GM12891 (cell line): ENCODE measurements around the gene NDUFS7.

ENCODE experiments used
- DNase-seq: peaks from one replicate; pipeline ENCODE4 v3.0.0; 2011; ENCODE audit warnings: low spot score; ENCODE audit not compliant: insufficient read length
- FAIRE-seq: peaks from 2 replicates; lab custom pipeline; 2011; peaks lifted over from hg19 to GRCh38; lab: Jason Lieb, UNC
- PAX5 ChIP-seq: IDR thresholded peaks from 2 replicates; pipeline ENCODE4 v1.6.1; 2011; ENCODE audit warnings: low read length, moderate library complexity, mild to moderate bottlenecking; ENCODE audit not compliant: insufficient read depth, severe bottlenecking
- POLR2A ChIP-seq: IDR thresholded peaks from 2 replicates; pipeline ENCODE4 v1.6.1; 2011; ENCODE audit warnings: low read depth, low read length, control low read depth
- POLR2AphosphoS5 ChIP-seq: IDR thresholded peaks from 2 replicates; pipeline ENCODE4 v1.6.1; 2011; ENCODE audit warnings: low read depth, low read length, control low read depth
- POU2F2 ChIP-seq: IDR thresholded peaks from 2 replicates; pipeline ENCODE4 v1.6.1; 2011; ENCODE audit warnings: low read depth, mild to moderate bottlenecking, control low read depth, low read length, moderate library complexity
- SPI1 ChIP-seq: IDR thresholded peaks from 2 replicates; pipeline ENCODE4 v1.6.1; 2011; ENCODE audit warnings: low read depth, low read length, control low read depth
- TAF1 ChIP-seq: IDR thresholded peaks from 2 replicates; pipeline ENCODE4 v1.6.1; 2011; ENCODE audit warnings: low read depth, low read length, control low read depth

The NDUFS7 gene

DNA sequence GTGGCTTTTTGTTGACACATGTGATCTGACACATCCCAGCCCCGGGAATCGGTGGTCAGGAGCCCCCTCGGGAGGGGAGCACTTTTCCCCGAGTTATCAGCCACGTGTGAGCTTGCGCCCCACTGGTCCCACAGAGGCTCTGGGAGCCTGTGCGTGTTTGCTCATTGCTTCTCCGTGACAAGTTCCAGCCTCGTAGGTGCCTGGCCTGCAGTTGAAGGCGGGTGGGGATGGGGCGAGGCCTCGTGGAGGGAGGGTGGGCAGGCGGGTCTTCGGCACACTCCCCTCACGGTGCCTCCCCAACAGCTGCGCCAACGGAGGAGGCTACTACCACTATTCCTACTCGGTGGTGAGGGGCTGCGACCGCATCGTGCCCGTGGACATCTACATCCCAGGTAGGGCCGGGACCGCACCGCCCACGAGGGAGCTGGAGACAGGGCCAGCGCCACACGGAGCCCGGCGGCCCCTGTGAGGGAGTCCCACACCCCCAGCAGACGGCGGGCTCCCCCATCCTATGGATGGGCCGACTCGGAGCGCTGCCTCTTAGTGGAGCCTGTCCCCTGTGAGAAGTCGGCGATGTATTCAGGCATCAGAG is 9.3 kb downstream of the NDUFS7 start:
- TF ChIP-seq POLR2A (no peak), POLR2AphosphoS5 (no peak), TAF1 (no peak), POU2F2 (no peak), PAX5 (no peak), SPI1 (no peak)
- no peak for FAIRE-seq
- DNase-seq, result no peak

DNA sequence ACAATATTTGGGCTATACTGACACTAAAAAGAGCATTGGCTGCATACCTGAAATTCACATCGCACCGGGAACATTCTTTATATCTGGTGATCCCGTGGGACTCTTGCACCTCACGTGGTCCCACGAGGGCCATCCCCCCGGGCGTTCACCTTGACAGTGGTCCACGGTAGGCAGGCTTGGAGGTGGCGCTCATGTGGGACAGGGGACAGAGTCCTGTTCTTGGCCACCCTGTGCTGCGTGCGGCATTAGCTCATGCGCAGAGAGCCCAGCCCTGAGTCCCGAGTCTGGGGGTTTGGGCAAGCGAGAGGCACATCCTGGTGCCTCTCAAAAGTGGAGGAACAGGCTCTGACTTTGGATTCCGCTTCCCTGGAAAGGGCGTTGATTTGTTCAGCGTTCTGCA is 10.1 kb downstream of the NDUFS7 start:
- FAIRE-seq (no peak), DNase-seq (no peak)
- TF ChIP-seq TAF1 (no peak), SPI1 (no peak), PAX5 (no peak), POLR2AphosphoS5 (no peak), POU2F2 (no peak), POLR2A (no peak)

DNA sequence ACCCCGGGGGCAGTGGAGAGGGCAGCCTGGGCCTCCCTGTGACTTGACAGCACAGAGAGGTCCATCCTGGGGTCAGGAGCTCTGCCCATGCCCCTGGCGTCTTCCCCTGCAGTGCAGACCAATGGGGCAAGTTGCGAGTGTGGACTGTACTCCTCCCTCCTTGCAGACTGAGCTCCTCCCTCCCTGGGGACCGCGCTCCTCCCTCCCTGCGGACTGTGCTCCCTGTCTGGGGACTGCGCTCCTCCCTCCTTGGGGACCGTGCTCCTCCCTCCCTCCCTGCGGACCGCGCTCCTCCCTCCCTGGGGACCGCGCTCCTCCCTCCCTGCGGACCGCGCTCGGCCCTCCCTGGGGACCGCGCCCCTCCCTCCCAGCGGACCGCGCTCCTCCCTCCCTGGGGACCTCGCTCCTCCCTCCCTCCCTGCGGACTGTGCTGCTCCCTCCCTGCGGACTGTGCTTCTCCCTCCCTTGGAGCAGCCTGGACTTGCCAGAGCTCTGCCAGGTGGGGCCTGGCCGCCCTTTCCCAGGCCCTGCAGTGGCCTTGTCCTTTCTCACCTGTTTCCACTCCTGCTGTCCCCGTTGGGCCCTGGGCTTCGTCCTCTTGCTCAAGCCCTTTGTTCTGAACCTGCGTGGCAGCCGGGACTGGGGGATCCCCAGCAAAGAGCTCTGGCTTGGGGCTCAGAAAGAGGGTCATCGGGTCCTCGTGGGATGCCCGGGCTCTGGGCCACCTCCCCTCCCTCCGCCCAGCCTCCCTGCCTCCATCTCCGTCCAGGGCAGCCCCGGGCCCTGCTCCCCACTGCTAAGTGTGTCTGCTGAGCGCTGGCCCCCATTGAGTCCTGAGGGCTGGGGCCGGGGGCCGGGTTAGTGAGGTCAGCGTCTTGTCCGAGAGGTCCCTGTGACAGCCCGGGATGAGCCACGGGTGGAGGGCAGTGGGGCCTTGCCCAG is 10.8 kb downstream of the NDUFS7 start:
- FAIRE-seq (no peak), DNase-seq (no peak)
- TF ChIP-seq SPI1 (no peak), POLR2AphosphoS5 (no peak), POLR2A (no peak), POU2F2 (no peak), TAF1 (no peak)

DNA sequence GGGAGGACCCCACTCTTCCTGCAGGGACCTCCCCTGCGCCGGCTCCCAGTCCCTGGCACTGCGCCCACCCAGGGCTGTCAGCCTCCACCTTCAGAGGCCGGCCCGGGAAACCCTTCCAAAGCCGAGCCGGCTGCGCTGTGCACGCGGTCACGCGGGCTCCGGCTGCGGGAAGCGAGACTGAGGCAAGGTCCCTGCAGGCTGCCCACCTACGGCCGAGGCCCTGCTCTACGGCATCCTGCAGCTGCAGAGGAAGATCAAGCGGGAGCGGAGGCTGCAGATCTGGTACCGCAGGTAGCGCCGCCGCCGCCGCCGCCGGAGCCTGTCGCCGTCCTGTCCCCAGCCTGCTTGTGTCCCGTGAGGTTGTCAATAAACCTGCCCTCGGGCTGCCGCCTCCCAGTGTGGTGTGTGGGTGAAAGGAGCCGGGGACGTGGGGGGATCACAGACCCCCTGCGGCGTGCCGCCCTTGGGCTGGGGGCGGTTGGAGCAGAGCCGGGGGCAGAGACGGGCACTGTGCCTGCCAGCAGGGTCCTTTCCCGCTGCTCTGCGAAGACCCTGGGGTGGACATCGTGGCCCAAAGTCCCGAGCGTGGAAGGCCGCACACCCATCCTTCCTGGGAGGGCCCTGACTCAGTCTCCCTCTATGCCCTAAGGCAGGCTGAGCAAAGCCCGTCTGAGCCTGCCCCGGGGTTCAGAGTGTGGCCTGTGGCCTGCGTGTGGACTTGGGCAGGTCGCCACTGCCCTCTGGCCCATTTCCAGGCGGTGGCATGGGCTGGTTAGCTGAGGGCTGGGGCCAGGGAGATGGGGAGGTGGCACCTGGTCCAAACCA is 11.7 kb downstream of the NDUFS7 start:
- FAIRE-seq (no peak), DNase-seq (no peak)
- TF ChIP-seq POU2F2 (no peak), PAX5 (no peak), POLR2AphosphoS5 (no peak), SPI1 (no peak), POLR2A (no peak), TAF1 (no peak)

DNA sequence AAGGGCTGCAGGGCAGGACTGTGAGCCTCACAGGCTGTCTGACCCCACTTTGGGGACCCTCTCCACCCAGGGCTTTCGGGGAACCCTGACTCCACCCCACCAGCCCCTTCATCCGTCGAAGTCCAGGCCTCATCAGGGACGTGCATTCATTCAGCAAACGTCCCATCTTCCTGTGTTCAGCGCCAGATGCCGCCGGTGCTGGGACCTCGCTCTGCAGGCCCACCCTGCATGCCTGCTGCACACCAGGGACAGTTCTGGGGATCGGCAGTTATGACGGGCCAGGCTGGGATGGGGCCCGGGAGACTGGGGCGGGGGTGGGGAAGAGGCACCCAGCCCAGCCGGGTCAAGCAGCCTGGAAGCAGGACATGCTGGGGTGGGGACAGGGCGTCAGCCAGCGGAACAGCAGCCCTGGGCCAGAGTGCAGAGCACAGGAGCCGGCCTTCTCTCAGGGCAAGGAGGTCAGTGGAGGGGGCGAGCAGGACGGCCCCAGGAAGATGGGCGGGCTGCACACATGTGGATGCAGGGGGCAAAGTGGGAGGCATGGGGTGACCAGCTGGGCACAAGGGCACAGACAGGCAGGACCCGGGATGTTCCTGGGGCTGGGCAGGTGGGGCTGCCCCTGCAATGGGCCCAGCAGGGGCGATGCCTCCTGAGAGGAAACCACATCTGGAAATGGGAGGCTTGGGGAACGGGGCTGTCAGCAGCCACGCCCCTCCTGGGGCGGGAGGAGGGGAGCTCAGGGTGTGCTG is 12.5 kb downstream of the NDUFS7 start:
- DNase-seq (peak; percentile 49), FAIRE-seq (no peak)
- TF ChIP-seq PAX5 (no peak), POLR2AphosphoS5 (0 out of 2 replicates have a peak, but pooled peaks have one; percentile 27), POLR2A (no peak), TAF1 (no peak), SPI1 (no peak), POU2F2 (no peak)

DNA sequence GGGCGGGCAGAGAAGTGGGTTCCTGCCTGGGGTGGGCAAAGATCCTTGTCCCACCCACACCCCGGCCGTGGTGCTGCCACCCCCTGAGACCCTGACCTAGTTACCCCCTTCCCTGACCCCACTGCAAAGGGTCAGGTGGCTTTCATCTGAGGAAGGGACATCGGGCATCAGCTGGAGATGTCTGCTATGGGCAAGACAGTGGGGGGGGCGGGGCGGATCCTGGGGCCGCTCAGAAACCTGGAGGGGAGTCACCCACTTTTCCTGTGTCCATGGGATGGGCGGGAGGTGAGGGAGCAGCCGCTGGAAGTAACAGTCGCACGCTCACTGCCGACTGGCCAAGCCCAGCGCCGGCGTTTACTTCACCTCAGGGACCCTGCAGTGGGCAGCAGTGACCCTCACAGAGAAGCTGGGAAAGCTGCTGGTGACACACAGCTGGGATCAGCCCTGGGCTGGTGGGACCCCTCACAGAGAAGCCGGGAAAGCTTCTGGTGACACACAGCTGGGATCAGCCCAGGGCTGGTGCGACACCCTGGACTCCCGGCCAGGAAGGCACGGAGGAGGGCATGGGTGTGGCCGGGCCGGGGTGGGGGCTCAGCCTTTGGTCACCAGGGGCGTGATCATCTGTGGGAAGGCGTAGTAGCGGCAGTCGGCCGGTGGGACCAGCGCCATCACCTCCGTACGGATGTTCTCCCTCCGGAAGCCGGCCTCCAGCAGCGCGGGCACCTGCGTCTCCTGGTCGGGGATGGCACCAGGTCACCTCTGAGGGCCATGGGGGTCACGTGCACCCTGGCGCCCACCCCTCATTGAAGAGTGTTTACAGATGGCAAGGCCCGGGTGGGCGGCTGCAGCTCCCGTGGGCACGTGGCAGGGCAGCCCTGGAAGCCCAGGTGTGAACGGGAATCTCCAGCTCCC is 13.3 kb downstream of the NDUFS7 start:
- TF ChIP-seq POU2F2 (no peak), PAX5 (no peak), TAF1 (no peak), SPI1 (no peak)
- DNase-seq, result no peak
- FAIRE-seq, result no peak

DNA sequence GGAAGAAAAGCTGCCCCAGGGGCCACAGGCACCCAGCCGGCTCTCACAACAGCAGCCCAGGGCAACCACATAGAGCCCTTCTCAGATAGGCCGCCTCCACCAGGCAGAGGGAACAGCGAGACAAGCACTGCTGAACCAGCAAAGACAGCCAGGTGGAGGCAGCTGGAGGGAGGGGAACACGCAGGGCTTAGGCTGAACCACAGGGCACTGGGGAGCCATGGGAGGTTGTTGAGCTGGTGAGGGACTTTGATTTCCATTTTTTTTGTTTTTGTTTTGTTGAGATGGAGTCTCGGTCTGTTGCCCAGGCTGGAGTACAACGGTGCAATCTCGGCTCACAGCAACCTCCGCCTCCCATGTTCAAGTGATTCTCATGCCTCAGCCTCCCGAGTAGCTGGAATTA is 14.1 kb downstream of the NDUFS7 start:
- DNase-seq, result no peak
- TF ChIP-seq POU2F2 (no peak), POLR2AphosphoS5 (no peak), PAX5 (no peak), POLR2A (no peak), TAF1 (no peak), SPI1 (no peak)
- FAIRE-seq, result no peak

DNA sequence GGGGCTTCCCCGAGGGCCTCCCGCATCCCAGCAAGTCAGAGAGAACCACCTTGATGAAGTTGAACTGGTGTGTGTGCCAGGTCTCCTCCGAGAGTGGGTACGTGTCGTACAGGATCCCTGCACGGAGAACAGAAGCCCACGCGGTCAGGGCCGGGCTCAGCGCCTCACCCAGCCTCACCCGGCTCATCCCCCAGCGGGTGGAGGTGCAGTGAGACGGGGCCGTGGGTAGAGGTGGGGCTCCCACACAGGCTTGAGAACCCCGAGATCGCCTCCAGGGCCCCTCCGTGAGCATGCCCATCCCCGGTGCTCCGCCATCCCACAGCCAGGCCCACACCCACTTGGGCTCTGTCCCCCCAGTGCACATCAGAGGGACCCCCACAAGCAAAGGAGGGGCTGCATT is 15.4 kb downstream of the NDUFS7 start:
- FAIRE-seq (no peak), DNase-seq (no peak)
- TF ChIP-seq PAX5 (no peak), TAF1 (no peak), POLR2AphosphoS5 (no peak)
